H1 (cell line): ENCODE measurements around the gene SNAPC1.

Source experiments
- BACH1 ChIP-seq: IDR thresholded peaks from 2 replicates; pipeline ENCODE4 v1.6.1; 2012; ENCODE audit warnings: low read length, improper control_type of control experiment
- CTCF ChIP-seq, 3 experiments: IDR thresholded peaks; 1 replicate in 2 of 3; 2 replicates in 1 of 3; pipeline versions ENCODE4 v1.5.1 to v1.6.1; 2011; ENCODE audit warnings: low read length in 3 of 3, mild to moderate bottlenecking in 3 of 3, inconsistent platforms in 2 of 3, low read depth in 1 of 3, moderate library complexity in 1 of 3; ENCODE audit not compliant: insufficient read depth in 1 of 3; ENCODE audit errors: control extremely low read depth in 1 of 3
- EGR1 ChIP-seq: IDR thresholded peaks from 2 replicates; pipeline ENCODE4 v1.6.1; 2011; ENCODE audit warnings: low read depth, low read length, borderline replicate concordance
- EP300 ChIP-seq, 2 experiments: IDR thresholded peaks; 1 replicate in 1 of 2; 2 replicates in 1 of 2; pipeline ENCODE4 v1.6.1; 2011 to 2012; ENCODE audit warnings: low read depth in 2 of 2, low read length in 2 of 2, mild to moderate bottlenecking in 2 of 2, borderline replicate concordance in 1 of 2, inconsistent platforms in 1 of 2, moderate library complexity in 1 of 2
- KDM1A ChIP-seq: fragments of 200-600, 300-600 bp; sonication (generic); IDR thresholded peaks from 2 replicates; pipeline ENCODE4 v1.7.1; 2016; ENCODE audit warnings: mild to moderate bottlenecking, low read length, borderline replicate concordance
- MAX ChIP-seq: IDR thresholded peaks from 2 replicates; pipeline ENCODE4 v1.6.1; 2012; ENCODE audit warnings: inconsistent platforms
- POLR2A ChIP-seq, 2 experiments: IDR thresholded peaks; 1 replicate in 1 of 2; 2 replicates in 1 of 2; pipeline ENCODE4 v1.6.1; 2011; ENCODE audit warnings: low read depth in 2 of 2, low read length in 2 of 2, mild to moderate bottlenecking in 2 of 2; ENCODE audit errors: control extremely low read depth in 1 of 2
- RFX5 ChIP-seq: IDR thresholded peaks from 2 replicates; pipeline ENCODE4 v1.6.1; 2011; ENCODE audit warnings: low read depth, low read length, improper control_type of control experiment, borderline replicate concordance
- SIN3A ChIP-seq, 2 experiments: IDR thresholded peaks in 1 of 2; conservative IDR thresholded peaks in 1 of 2; 2 replicates each; pipeline ENCODE4 v1.6.1; 2011 to 2012; ENCODE audit warnings: low read length in 2 of 2, improper control_type of control experiment in 1 of 2, low read depth in 1 of 2, mild to moderate bottlenecking in 1 of 2
- SIRT6 ChIP-seq: IDR thresholded peaks from one replicate; pipeline ENCODE4 v1.7.1; 2012; ENCODE audit warnings: low read length, inconsistent platforms
- SP4 ChIP-seq: IDR thresholded peaks from 2 replicates; pipeline ENCODE4 v1.6.1; 2012; ENCODE audit warnings: low read length, inconsistent platforms
- TAF1 ChIP-seq: IDR thresholded peaks from 2 replicates; pipeline ENCODE4 v1.6.1; 2011; ENCODE audit warnings: mild to moderate bottlenecking, low read depth, low read length
- ZNF274 ChIP-seq: IDR thresholded peaks from 2 replicates; pipeline ENCODE4 v1.7.0; 2012; ENCODE audit warnings: low read length, borderline replicate concordance; ENCODE audit errors: extremely low read depth

- TF ChIP-seq ZNF274 (no peak), SIN3A (conservative IDR thresholded peaks at IDR 0.05 in 1 of 2, IDR thresholded peaks at IDR 0.05 in 1 of 2; ENCODE audit: low read depth in 1 of 2, low read length in 2 of 2) (0 out of 4 replicates have a peak, but pooled peaks of 1 of the 2 experiments have one; percentile 2), CTCF (IDR thresholded peaks at IDR 0.05; ENCODE audit: control extremely low read depth in 1 of 3, insufficient read depth in 1 of 3, low read depth in 1 of 3, low read length in 3 of 3) (no peak), EGR1 (no peak), POLR2A (IDR thresholded peaks at IDR 0.05; ENCODE audit: control extremely low read depth in 1 of 2, low read depth in 2 of 2, low read length in 2 of 2) (no peak), SP4 (no peak), SIRT6 (no peak), BACH1 (no peak), EP300 (IDR thresholded peaks at IDR 0.05; ENCODE audit: borderline replicate concordance in 1 of 2, low read depth in 2 of 2, low read length in 2 of 2) (no peak), TAF1 (no peak), MAX (no peak; the same call in 1 of the 2 replicates), RFX5 (no peak), KDM1A (no peak)
Observed at GRCh38 chr14:61813096-61813606, 50.9 kb downstream of the SNAPC1 start.
